RPMI7951 (cell line): Measurements from ENCODE around the gene HS3ST4. TPM values are rescaled to one million over a fixed set of nuclear protein-coding genes. Genes with fewer than 3 reads are reported as not detected.
"Not testable (repeated sequence)": the region's sequence is repeated elsewhere in the genome, so short reads cannot be mapped to it uniquely, and the experiment has no call there.

ENCODE experiments used
- DNase-seq: peaks from one replicate; pipeline ENCODE4 v3.0.0-alpha.2; 2012; ENCODE audit warnings: low read depth
- total RNA-seq: library from RNA; depleted of rRNA; stranded (reverse); fragments of >200 nt; shearing (Covaris generic); gene quantifications from 2 replicates; pipeline ENCODE4 v1.2.3, GENCODE V29; 2014

HS3ST4 gene
- total RNA-seq, 1 experiment from 2014 or later: not detected

DNA sequence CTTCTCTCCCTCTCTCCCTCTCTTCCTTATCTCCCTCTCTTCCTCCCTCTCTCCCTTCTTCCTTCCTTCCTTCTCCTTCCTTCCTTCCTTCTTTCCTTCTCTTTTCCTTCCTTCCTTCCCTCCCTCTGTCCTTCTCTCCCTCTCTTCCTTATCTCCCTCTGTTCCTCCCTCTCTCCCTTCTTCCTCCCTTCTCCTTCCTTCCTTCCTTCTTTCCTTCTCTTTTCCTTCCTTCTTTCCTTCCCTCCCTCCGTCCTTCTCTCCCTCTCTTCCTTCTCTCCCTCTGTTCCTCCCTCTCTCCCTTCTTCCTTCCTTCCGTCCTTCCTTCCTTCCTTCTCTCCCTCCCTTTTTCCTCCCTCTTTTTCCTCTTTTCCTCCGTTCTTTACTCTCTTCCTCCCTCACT, 38.6 kb downstream of the HS3ST4 start:
- DNase-seq: no peak

DNA sequence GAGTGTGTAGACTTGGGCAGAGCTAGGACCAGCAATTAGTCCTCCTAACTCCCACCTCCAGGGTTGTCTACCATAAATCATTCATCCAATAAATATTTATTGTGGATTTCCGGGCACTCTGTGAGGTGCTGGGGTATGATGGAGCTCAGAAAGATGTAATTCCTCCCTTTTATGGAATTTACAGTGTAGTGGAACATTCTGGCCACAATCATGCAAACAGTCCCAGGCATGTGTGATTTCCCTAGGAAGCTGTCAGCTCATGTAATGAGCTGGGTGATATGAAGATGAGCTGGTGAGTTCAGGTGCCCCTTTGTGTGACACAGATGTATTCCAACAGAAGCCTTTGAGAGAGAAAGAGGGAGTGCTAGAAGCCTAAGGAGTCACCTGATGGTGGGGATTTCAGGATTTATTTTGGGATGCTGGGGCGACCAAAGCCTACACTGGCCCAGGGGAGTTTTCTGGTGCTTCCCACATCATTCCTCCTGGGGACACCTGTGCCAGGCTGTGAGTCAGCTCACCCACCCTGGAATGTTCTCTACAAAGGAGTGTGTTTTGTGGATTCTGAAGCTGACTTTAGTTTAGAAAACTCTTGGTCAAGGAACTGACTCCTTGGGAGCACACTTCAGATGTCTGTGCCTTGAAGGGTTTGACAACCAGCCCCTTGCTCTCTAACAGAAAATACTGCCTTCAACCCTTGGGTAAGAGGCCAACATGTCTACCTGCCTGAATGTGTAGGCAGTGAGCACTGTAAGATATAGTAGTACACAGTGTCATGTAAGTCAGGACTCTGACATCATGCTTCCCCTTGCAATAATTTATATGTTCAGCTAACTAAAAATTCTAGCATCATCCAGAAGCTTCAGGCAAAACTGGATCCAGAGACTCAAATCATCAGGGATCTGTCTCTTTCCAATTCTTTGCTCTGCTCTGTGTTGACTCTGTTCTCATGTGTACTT, 42.9 kb downstream of the HS3ST4 start:
- DNase-seq: no peak

DNA sequence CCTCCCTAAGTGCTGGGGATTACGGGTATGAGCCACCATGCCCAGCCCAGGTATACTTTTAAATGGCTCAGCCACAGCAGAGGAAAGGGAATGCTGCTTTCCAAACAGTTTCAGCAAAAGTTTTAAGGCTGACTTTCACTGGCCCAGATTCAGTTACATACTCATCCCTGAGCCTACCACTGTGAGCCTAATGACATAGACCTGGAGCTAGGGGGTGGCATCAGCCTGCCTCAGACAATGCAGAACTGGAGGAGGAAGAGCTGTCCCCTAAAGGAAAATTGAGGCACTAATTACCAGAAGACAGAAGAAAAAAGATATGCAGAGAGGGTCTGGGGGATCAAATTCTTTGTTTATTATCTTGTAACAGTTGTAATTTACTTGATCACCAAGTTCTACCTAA, 43.9 kb downstream of the HS3ST4 start:
- no peak for DNase-seq

DNA sequence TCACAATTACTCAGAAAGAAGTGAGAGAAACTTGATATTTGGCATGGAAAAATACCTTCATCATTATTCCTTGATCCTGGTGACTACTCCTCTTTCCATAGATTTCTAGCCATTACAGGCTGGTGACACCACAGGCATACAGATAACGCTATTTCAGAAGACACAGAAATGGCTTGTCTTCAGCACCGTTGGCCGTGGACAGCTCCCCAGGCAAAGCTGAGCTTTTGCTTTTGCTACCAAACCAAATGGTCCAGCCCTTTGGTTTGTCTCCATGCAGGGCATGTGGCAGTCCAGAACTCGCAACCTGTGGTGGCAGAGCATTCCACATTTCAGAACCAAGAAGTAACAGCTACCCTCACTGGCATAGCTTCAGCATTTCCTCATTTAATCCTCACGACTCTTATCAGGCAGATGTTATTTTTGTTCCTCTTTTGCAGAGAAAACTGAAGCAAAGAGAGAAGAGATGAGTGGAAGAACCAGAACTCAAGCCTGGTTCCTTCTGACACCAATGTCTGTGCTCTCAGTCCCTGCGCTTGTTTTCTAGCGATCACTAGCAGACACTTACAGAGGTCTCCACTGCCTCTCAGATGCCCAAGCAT, 55.5 kb downstream of the HS3ST4 start:
- no peak for DNase-seq

DNA sequence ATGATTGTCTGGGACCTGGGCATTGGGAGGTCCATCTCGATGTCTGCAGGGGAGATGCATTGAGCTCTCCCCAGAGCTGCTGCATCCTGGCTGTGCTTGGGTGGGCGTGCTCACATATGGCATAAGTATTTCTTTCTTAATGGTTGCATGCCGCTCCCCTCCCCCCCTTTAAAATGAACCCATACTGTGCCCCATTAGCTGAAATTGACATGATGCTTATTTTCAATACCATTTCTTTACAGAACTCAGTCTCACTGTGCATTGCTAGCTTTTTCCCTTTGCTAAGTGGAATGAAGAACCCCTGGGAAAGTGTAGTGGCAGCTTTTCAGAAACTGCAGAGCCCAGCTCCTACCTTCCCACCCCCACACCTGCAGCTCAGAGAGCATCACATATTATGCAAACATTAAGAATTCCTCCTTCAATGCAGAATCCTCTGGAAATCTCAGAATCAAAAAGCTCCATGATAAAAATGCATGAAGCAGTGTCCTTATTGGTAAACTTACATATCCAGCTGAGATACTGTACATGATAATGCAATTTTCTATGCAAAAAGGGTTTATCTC, 56.4 kb downstream of the HS3ST4 start:
- DNase-seq: no peak

DNA sequence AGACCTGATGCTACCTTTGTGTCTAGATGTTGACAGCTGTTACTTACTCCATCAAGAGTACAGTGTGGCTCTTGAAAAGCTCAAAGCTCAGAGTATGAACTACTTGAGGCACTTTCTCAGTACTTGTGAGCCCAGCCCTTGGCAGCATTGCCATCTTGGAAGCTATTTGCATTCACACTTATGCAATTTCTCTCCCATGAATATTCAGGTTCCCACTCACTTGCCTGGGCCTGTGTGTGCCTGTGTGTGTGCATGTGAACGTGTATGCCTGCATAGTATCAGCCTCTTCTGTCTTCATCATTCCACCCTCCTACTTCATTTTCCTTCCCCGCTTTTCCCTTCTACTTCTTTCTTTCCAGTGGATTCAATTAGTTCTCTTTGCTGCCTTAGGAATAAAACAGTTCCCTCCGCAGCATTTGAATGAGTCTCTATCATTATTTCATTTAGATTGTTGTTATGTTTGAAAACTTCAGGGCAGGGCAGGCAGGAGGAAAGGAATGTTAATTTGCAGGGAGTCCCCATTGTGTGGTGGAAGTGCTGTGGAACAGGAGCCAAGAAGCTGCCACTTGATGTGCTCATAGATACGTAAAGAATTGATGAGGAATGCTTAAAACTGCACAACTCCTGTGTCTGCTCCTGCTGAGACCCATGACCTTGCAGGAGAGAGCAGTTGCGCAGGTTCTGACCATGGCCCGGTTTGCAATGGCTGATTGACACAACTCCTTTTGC, 58.9 kb downstream of the HS3ST4 start:
- no peak for DNase-seq

DNA sequence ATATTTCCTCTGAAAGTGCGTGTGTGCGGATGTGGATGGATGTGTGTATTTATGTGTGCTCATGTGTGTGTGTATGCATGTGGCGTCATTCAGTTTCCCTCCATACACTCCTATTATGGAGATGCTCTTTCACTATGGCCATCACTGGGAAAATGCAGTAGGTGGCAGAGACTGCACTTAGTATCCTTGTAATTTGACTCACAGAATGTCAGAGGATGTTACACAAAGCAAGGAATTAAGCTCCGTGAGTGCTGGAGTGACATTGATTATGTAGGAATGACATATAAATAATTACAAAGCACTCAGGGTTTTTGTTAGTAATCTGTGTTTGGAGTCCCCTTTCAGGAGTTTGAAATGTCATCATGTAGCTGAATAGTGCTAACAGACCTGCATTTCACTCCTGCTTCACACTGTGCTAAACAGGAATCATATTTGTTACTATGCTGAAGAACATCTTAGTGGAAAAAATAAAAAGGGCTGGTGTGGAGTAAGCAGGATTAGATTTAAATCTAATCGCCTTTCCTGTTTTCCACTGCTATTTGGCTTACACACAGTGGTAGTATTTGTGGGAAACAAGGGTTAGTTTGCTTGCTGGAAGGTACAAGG, 59.6 kb downstream of the HS3ST4 start:
- DNase-seq: no peak

DNA sequence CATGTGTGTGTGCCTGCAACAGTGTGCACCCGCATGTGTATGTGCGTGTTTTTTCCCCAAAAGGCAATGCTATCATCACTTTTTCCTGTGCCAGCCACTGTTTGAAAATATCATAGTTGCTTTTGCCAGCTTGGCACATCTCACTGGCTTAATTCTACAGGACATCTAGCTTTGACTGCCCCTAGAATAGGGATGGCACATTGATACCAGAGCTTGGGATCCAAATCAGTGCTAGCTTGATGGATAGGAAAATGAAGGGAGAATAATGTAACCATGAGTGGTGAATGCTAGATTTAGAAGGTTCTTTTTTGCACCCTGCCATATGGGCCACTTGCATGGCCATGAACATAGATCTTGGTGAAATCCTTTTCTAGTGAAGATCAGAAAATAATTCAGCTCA, 72.7 kb downstream of the HS3ST4 start:
- no peak for DNase-seq

DNA sequence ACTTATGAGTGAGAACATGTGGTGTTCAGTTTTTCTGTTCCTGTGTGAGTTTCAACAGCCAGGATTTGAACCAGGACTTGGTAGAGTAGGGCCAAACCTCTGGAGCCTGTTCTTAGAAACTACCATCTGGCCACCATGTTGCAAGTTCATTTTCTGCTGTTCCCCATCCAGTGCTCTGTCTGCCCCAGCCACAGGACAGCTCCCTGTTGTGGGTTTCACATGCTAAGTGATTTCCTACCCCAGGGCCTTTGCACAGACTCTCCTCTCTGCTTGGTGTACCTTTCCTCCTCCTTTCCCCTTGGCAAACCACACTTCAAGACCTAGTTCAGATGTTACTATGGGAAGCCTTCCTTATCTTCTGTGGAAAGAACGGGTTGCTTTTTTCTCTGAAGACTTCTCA, 79.5 kb downstream of the HS3ST4 start:
- DNase-seq: no peak

DNA sequence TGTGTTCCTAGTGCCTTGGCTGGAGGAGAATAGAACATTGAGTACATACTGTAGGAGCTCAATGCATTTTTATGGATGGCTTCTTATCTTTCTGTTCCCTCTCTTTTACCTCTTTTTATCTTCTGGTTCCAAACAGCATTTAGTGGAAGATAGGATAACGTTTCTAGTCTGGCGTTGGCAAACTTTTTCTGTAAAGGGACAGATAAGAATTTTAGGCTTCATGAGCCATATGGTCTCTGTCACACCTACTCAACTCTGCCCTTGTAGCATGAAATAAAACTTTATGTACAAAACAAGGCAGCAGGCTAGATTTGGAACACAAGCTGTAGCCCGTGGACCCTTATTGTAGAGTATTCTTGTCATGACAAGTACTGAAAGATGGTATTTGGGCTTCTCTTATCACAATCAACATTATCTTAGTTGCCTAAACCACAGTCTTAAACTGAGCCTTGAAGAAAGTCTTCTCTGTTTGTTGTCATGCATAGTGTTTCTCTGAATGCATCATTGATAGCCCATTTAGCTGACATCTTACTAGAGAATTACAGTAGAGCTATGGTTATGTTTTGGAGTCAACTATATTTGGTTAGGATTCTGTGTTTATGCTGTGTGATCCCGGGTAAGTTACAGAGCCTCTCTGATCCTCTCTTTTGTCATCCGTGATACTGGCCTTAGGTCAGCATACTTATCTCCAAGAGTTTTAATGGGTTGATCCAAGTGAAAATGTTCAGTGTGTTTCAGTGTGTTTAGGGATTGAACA, 80.2 kb downstream of the HS3ST4 start:
- no peak for DNase-seq

DNA sequence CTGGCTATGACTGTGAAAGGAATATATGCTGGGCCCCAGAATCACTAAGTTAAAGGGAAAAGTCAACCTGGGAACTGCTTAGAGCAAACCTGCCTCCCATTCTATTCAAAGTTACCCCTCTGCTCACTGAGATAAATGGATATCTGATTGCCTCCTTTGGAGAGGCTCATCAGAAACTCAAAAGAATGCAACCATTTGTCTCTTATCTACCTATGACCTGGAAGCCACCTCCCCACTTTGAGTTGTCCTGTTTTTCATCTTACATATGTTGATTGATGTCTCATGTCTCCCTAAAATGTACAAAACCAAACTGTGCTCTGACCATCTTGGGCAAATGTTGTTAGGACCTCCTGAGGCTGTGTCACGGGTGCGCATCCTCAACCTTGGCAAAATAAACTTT, 84.5 kb downstream of the HS3ST4 start:
- not testable (repeated sequence) for DNase-seq

DNA sequence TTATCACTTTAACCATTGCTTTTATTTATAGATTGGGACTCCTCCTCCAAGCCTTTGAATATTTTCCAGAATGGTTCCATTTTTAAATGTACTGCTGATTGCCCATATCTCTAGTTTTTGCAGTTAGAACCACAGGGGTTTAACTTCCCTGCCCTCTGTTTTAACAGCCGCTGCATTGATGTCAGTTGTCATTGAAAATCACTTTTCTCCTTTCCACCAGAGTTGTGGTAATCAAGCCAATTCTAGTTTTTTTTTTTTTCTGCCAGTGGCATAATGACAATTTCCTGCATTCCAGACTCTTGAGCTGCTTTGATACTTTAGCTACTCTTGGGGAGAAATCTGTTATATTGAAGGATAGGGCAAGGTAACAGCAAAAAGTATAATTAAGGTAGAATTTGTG, 91.5 kb downstream of the HS3ST4 start:
- no peak for DNase-seq

DNA sequence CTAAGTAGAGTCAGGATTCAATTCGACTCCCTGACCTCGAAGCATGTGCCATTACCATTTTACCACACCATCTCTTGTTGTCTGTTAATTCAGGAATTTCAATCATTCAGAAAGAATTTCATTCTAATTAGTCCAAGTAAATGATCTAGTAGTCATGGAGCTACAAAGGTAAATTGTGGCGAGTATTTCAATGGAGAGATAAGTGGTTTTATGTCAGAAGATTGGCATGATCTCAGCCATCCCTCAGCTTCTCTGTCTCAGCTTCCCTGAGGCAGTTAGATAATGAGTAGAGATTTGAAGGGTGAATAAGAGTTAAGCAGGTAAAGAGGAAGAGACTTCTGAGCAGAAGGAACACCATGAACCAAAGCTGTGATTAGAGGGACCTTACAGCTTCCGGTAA, 93.6 kb downstream of the HS3ST4 start:
- DNase-seq: peak; percentile 1

DNA sequence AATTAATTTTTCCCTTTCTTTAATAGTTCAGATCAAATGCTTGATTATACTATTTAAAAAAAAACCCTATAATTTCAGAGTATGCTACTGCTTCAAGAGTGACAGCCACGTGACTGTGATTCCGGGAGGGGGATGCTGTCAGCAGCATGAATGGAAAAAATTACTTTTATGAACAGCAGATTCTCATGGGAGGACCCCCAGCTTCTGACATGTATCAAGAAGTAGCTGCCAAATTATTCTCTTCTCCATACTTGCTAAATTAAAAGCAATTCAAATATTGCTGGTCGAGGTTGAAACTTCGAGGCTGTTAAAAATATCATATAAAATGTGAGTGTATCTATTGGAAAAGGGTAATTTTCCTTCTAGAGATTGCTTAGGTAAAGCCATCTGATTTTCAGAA, 95.0 kb downstream of the HS3ST4 start:
- no peak for DNase-seq

DNA sequence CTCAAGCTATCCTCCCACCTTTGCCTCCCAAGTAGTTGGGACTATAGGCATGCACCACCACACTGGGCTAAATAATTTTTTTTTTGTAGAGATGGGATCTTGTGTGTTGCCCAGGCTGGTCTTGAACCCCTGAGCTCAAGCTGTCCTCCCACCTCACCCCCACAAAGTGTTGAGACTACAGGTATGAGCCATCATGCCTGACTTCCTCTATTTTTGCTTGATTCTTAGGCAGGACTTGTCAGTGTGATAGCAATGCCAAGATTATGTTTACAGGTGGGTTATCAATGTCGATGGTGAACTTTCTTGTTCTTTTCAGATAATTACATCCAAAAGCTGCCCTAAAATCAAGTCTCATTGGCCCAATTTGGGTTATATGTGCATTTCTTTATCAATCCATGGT, 96.9 kb downstream of the HS3ST4 start:
- DNase-seq: no peak

DNA sequence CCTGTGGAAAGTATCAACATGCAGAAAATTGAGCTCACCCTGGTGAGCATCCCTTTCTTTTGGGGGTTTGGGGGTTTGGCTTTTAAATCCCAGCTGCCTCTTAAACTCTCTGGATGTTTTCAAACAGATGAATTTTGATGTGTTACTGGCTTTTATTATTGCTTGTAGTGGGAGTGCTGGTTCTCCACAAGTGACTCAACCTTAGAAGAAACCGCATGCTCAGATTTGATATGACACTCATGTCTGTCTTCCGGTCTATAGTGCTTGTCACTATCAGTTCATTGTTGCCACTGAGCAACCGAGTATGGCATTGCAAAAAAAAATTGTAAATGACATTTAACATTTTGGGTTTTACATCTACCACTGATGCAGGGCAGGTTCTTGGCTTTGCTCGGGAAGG, 104.5 kb downstream of the HS3ST4 start:
- no peak for DNase-seq

DNA sequence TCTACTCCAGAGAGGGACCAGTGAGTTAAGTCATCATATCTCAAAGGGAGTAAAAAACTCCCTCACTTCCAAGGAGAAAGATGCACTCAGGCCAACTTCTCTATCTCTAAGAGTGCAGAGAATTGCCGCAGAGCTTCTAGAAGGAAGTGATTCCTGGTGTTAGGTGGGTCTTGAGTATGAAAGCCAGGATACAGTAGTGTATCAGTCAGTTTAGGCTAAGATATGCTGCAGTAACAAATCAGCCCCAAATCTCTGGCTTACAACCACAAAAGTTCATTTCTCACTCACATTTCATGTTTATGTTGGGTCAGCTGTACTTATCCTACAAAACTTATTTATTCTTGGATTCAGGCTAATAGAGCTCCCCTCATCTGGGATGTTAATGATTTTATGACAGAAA, 106.3 kb downstream of the HS3ST4 start:
- DNase-seq: no peak

DNA sequence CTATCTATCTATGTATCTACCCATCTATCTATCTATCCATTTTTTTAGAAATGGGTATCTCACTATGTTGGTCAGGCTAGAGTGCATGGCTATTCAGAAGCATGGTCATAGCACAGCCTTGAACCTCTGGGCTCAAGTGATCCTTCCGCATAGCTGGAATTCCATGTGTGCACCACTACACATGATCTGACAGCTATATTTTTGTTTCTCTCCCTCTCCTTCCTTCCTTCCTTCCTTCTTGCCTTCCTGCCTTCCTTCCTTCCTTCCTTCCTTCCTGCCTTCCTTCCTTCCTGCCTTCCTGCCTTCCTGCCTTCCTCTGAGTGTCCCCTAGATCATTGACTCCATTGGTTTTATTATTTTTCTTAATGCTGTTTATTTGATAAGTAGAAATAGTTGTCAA, 108.1 kb downstream of the HS3ST4 start:
- no peak for DNase-seq

DNA sequence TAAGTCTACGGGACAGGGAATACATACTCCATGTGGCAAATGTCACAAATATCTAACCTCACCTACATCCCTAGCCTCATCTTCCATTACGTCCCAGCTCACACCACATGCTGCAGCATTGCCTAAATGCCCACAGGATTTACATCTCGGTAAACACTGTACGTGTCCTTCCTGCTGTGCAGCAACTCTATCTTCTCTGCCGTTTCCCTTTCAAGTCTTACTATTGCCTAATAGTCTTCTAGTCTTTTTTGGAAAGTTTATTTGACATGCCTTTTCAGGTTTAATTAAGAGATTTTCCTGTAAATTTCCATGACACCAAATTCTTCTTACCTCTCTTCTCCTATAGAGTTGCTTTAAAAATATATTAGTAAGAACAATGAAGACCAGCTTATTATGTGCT, 120.5 kb downstream of the HS3ST4 start:
- DNase-seq: no peak

DNA sequence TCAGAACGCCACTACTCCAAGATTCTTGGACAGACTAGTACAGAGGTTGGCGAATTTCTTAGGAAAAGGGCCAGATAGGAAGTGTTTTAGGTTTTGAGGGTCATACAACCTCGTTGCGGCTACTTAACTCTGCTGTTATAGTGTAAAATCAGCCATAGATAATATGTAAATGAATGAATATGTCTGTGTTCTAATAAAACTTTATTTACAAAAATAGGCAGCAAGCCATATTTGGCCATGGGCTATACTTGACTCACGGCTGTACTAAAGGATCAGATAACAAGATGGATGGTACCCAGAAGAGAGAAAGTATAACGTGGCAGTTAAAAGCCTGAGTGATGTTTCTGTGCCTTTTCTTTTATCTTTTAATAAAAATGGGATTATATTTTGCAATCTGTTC, 125.5 kb downstream of the HS3ST4 start:
- no peak for DNase-seq

DNA sequence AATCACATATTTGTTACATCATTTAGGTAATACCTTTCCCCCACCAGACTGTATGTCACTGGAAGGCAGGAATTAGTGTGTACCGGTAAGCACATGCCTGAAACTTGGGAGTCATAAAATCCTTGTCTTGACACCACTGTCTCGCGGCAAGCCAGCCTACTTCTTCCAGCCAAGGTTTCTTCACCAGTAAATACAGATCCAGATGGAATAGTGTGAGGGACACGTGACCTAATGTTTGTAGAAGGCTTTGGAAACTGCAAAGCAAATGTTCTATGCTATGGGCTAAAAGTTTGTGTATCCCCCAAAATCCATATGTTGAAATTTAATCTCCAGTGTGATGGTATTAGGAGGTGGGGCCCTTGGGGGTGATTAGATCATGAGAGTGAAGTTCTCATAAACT, 126.1 kb downstream of the HS3ST4 start:
- no peak for DNase-seq
